HG03097 (cell line): ENCODE results near the gene GATAD2B.

ENCODE experiments used
- ATAC-seq: cut with Tn5 transposase; IDR thresholded peaks from one replicate; pipeline ENCODE4 v1.9.1; 2021; ENCODE audit not compliant: unreplicated experiment, low FRiP score

GATAD2B gene

GRCh38 chr1:153922972-153923925 is at the start of gene GATAD2B:
GATAD2B (minus strand) TSS chr1:153922972; CDS start chr1:153828347, 94,625 bp downstream.
- ATAC-seq: peak; percentile 91

GRCh38 chr1:153970346-153970745 is 47.6 kb upstream of the GATAD2B start:
- no peak for ATAC-seq

- no peak for ATAC-seq
Observed at GRCh38 chr1:153968972-153969371, 46.2 kb upstream of the GATAD2B start.

- no peak for ATAC-seq
Observed at GRCh38 chr1:153968408-153968807, 45.6 kb upstream of the GATAD2B start.

- no peak for ATAC-seq
Observed at GRCh38 chr1:153968000-153968363, 45.2 kb upstream of the GATAD2B start.

GRCh38 chr1:153967107-153967999 is 44.6 kb upstream of the GATAD2B start, which contains the start of gene CREB3L4:
CREB3L4 (plus strand) TSS chr1:153967902; CDS start chr1:153968526, 624 bp downstream.
- ATAC-seq: peak; percentile 75

GRCh38 chr1:153963850-153964331 is 41.1 kb upstream of the GATAD2B start:
- no peak for ATAC-seq

GRCh38 chr1:153963030-153963849 is 40.5 kb upstream of the GATAD2B start, which contains the start of gene SLC39A1:
SLC39A1 (minus strand) TSS chr1:153963537; CDS start chr1:153962715, 822 bp downstream.
- peak; percentile 35 for ATAC-seq

GRCh38 chr1:153962088-153963029 is 39.6 kb upstream of the GATAD2B start:
- ATAC-seq: no peak

- ATAC-seq: no peak
Observed at GRCh38 chr1:153961421-153961820, 38.6 kb upstream of the GATAD2B start.

- ATAC-seq: no peak
Observed at GRCh38 chr1:153960206-153960605, 37.4 kb upstream of the GATAD2B start.

GRCh38 chr1:153959454-153959853 is 36.7 kb upstream of the GATAD2B start:
- ATAC-seq: no peak

- no peak for ATAC-seq
Observed at GRCh38 chr1:153958961-153959260, 36.1 kb upstream of the GATAD2B start.

GRCh38 chr1:153958111-153958960 is 35.6 kb upstream of the GATAD2B start, which contains the start of gene CRTC2:
CRTC2 (minus strand) TSS chr1:153958612; CDS start chr1:153958497, 115 bp downstream.
- ATAC-seq: peak; percentile 70

GRCh38 chr1:153957744-153958110 is 35.0 kb upstream of the GATAD2B start:
- peak; percentile 13 for ATAC-seq

- ATAC-seq: no peak
Observed at GRCh38 chr1:153956997-153957715, 34.4 kb upstream of the GATAD2B start.

- no peak for ATAC-seq
Observed at GRCh38 chr1:153954826-153955225, 32.1 kb upstream of the GATAD2B start.
